GM12891 (cell line): ENCODE measurements around the gene ADGRD2.

Source experiments
- POLR2A ChIP-seq: IDR thresholded peaks from 2 replicates; pipeline ENCODE4 v1.6.1; 2011; ENCODE audit warnings: low read depth, low read length, control low read depth
- POLR2AphosphoS5 ChIP-seq: IDR thresholded peaks from 2 replicates; pipeline ENCODE4 v1.6.1; 2011; ENCODE audit warnings: low read depth, low read length, control low read depth

DNA sequence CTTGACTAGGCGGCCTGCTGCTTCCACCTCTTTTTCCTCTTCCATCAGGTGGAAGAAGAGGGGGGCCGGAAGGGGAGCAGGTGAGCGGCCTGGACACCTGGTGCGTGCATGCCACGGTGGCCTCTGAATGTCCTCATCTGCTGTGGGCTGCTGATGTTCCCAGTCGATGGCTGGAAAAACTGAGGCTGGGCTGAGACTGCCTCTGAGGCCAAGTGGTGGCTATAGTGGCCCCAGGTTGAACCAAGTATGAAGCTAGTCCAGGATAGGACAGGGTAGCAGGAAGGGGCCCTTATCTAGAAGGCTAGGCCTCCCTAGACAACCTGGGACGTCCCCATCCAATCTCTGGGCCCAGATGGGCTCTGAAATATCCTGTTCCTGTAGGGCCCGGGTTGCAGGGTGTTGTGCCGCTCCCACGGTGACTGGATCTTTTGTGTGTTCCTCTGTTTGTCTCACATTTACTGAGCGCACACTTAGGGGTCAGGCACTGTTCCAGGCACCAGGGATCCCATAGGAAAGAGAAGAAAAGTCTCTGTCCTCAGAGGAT is 57.7 kb downstream of the ADGRD2 start:
- TF ChIP-seq POLR2A (no peak), POLR2AphosphoS5 (no peak)
